Astrocyte (in vitro differentiated cells and primary cell): ENCODE data around the gene SPACA7.

Experiments used
- EZH2 ChIP-seq: IDR thresholded peaks from 2 replicates; pipeline ENCODE4 v1.6.1; 2012; ENCODE audit warnings: mild to moderate bottlenecking, low read length, inconsistent platforms; ENCODE audit not compliant: insufficient read depth
- TF ChIP-seq, protein P1 (sequence below): IDR thresholded peaks from 2 replicates; pipeline ENCODE4 v1.5.1; 2011; ENCODE audit warnings: low read depth, mild to moderate bottlenecking, inconsistent platforms, low read length, moderate library complexity; ENCODE audit not compliant: insufficient read depth

DNA sequence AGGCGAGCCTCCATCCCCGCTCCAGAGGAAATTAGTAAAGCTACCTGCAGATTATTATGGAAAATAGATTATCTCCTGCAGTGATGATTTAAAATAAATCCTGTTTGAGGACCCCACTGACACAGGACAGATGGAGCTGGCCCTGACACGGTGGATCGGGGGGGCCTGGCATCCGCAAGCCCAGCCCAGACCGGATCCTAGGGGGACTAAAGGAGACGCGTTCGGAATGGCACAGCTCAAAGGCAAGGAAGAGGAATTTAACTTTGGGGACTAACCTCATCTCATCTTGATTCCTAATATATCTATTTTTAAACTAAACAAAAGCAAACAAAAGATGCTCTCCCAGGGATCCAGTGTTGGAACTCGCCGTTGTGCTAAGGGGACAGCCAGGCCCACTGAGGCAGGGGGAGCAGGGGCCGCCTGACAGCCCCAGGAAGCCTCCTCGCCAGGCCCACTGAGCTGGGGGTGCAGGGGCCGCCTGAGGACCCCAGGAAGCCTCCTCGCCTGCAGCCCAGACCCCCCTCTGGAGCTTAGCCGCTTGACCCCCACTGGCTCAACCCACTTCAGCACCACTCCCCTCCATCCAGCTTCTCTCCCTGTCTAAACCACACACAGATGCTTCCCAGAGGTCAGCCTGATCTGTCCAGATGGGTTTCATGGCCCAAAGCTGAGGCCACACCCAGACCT lies 78.6 kb downstream of the SPACA7 start:
- TF ChIP-seq EZH2 = no peak
- TF ChIP-seq, protein P1, sequence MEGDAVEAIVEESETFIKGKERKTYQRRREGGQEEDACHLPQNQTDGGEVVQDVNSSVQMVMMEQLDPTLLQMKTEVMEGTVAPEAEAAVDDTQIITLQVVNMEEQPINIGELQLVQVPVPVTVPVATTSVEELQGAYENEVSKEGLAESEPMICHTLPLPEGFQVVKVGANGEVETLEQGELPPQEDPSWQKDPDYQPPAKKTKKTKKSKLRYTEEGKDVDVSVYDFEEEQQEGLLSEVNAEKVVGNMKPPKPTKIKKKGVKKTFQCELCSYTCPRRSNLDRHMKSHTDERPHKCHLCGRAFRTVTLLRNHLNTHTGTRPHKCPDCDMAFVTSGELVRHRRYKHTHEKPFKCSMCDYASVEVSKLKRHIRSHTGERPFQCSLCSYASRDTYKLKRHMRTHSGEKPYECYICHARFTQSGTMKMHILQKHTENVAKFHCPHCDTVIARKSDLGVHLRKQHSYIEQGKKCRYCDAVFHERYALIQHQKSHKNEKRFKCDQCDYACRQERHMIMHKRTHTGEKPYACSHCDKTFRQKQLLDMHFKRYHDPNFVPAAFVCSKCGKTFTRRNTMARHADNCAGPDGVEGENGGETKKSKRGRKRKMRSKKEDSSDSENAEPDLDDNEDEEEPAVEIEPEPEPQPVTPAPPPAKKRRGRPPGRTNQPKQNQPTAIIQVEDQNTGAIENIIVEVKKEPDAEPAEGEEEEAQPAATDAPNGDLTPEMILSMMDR = no peak
